ENCODE measurements around the gene OGFRL1.
A peak's percentile ranks its signal among the peaks of the same experiment; 100 is the strongest.

Gene OGFRL1

DNA sequence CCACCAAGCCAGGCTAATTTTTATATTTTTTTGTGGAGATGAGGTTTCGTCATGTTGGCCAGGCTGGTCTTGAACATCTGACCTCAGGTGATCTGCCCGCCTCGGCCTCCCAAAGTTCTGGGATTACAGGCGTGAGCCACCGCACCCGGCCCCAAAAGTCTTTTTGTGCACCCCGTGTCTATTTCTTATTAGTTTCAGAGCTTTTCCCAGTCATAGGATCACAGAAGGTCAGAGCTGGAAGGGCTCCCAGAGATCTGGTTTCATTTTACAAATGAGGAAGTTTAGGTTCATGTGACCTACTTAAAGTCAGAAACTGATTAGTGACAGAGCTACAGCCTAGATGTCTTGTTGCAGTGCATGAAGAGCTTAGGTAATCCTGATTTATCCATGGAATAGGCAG lies 1.6 kb upstream of the OGFRL1 start:
- peak; percentile 23 for DNase-seq

DNA sequence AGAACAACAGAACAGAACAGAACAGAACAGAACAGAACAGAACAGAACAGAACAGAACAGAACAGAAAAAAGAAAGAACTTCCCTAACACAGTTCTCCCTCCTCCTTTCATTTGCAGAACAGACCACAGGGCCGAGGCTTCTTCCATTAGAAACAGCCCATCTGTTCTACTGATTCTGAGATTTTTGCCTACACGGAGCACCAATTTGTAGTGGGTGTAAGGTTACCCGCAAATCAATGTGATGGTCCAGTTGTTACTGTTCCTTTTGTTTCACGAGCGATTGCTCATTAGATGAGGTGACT lies 734 bp upstream of the OGFRL1 start:
- DNase-seq = no peak

DNA sequence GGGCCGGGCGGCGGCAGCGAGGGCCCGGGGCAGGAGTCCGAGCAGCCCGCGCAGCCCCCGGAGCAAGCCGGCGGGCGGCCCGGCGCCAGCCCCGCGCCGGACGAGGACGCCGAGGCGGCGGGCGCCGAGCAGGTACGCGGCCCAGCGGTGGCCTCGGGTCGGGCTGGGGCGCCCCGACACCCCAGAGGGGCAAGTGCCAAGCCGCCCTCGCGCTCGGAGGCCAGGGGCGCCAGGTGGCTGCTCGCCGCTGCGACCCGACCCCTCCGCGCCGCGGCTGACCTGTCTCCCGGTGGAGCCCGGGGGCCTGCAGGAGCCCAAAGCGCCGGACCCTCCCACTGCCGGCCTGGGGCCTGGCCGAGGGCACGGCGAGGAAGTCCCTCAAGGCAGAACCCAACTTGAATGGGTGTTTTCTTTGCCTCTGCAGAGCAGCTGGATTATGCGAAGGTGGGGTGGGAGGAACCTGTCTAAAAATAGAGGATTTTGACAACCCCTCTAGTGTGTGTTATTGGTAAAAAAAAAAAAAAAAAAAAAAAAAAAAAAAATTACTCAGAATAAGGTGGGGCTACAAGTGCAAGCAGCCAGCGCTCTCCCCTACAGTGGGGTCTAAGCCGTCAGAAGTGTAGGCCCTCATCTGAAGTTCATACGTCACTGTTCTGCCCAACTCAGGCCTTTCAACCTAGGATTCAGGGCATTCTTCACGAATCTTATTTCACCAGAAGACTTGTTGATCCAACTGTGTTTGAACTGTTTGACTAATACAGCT lies 609 bp downstream of the OGFRL1 start:
- DNase-seq = peak; percentile 20

DNA sequence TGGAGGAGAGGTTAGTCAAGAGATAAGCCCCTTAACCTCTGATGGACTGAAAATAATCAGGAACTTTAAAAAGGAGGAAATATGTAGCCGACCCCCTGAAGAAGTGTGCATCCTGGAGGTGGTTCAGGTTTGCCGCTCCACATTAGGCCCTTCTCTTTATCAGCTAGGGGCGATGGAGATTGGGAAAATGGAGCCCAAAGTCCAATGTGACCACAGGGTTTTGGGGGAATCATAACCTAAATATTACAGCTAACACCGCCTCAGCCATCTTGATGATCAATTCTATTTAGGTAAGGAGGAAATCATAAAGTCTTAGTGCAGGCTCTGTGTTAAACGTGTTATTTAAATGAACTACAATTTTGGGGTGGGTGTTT lies 1.2 kb downstream of the OGFRL1 start:
- no peak for DNase-seq

DNA sequence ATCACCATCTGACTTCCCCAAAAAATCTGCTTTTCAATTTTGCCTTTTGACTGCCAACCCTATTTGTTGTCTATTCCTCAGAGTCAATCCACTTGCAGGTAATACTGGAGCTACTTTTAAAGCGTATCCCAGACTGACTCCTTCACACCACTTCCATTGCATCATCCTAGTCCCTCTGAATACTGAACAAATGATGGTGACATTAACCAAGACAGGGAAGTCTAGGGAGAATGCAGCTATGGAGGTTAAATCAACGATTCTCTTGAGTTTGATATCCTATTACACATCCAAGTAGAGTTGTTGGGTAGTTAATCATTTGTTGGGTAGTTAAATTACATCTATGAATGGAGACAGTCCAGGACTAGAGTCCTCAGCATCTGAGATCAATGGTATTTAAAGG lies 2.0 kb downstream of the OGFRL1 start:
- no peak for DNase-seq

DNA sequence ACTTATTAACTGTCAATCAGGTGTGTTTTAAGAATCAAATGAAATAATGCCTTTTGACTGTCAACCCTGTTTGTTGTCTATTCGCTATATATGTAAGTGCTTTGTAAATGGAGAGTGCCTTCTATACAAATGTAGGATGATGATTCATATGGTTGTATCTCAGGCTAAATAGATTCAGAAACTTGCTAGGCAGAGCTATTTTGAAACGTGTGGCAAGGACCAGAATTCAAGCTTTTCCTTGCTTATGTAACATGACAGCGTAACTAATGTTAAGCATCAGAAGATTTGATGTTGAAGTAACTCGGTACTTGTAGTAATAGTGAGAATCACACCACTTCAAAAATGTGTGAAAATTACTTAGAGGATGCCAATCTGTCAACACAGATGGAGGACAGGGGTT lies 3.4 kb downstream of the OGFRL1 start:
- DNase-seq = no peak

DNA sequence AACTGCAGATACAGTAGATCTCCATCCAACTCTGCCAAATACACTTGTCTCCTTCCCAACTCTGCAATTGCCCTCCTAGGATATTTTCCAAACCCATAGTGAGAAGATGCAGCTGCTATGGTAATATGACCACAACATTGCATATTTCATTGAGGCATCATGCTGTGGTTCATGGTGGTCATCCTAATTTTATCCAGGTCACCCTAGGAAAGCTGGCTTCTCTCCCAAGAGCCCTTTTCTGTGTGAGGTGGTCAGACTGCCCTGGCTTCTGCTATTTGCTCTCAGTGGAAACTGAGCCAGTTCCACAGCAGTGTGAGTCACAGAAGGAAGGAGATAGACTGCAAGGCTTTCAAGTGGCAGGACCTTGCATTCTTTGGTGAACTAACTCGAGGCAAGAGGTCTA lies 5.5 kb downstream of the OGFRL1 start:
- no peak for DNase-seq

DNA sequence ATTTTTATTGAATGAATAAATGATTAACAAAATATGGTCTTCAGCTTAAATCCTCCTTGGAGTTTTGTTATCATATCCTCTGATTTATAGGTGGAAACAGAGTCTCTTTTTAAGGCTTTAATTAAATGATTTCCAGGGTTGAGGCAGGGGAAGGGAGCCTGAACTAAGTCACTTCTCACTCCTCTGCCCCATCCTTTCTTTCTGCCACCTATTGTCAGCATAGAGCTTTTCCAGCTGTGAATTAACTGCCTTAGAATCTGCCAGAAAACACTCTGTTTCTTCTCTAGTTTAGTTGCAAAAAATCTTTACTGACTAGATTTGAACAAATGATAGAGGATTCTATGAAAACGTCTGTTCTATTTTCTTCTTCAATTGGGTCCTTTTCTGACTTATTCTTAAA lies 9.8 kb downstream of the OGFRL1 start:
- DNase-seq = no peak

DNA sequence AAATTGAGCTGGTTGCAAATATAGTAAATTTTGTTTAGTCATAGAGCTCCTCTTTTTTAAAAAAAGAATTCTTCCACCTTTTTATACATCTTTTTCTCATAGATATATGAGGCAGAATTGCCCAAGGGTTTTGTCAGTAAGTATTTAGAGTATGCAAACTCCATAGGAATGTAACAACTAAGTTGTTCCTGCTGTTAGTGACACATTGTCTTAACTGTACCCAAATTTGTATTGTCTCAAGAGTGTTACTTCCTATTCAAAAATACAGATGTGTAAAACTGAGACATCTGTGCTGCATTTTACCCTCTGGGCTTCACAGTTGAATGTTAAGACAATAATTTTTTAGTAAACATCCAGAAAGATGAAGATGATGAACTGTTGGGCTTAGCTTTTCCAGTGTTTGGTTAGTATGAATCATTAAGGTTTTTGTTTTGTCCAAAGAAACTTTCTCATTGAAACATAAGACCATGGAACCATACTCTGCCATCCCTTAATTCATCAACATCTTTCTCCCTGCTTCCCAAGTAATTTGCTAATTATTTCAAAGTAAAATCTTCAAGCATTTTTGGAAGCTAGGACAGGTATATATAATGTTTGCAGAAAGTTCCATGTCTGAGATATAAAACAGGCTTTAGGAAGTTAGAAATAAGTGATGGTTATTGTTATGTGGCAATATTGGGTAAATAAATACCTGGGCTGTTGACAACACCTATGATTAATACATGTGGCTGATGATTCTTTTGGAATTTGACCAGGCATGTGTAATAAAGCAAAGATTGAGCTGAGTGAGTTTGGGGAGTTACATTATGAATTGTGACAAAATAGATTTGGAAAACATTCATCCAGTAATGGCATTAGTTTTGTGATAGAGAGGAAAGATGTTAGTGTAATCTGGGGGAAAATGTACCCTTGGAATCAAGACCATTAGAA lies 11.2 kb downstream of the OGFRL1 start:
- no peak for DNase-seq

DNA sequence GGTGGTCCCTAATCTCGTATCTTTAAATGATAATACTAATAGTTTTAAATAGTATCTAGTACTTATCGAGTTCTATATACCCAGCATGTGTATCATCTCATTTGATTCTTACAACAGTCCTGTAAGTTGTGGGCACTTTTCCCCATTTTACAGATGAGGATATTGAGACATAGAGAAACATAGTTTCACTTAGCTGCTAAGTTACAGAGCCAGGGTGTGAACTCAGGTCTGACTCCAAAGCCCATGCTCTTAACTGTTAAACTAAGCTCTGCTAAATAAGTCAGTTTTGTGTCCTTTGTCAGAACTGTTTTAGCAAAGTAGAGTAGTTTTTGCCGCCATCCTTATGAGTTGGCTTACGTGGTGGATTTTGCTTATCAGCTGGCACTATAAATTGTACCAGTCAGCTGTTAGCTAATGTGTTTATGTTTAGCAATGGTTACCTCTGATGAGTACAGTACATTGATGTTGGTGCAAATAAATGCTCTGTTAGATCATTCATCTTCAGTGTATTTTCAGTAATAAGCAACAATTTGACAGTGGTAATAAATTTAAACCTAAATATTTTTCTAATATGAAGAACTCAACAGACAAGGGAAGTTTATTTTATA lies 12.1 kb downstream of the OGFRL1 start:
- no peak for DNase-seq

DNA sequence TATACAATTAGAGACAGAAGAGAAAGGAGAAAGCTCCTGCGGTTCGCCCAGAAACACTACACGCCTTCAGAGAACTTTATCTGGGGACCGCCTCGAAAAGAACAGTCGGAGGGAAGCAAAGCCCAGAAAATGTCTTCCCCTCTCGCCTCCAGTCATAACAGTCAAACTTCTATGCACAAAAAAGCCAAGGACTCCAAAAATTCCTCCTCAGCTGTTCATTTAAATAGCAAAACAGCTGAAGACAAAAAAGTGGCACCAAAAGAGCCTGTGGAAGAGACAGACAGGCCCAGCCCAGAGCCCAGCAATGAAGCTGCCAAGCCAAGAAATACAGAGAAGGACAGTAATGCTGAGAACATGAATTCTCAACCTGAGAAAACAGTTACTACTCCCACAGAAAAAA lies 12.9 kb downstream of the OGFRL1 start:
- DNase-seq = no peak

DNA sequence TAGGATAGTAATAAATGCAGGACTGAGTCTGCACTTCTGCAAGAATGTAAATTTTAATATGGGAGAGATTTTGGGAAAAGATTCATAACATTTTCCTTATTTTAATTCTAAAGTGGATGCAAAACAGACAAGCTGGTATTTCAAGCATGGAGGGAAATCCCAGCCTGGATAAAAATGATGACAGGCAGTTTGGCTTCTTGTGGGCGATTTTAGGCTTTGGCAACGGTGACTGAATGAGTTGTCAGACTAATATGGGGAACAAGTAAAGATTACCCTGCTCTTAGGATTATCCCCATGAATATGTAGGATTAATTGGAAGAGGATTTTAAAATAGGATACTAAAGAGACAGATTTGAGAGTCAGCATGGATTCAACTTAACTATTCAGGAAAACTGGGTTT lies 21.0 kb downstream of the OGFRL1 start:
- no peak for DNase-seq

DNA sequence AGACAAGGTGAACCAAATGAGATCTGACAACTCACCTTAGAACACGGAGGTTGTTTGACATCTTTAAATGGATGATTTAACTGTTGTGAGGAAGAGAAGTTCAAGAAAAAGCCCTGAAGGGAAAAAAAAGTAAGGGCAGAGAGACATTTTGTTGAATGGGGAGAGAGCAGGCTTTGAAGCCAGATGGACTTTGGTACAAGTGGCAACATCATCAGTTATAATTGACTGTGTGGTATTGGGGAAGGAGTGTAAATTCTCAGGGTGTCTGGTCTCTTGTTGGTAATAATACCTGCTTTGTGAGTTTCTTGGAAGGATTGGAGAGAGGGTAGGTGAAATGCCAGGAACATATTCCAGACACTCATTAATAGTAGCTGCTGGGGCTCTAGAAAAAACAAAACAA lies 21.6 kb downstream of the OGFRL1 start:
- no peak for DNase-seq

DNA sequence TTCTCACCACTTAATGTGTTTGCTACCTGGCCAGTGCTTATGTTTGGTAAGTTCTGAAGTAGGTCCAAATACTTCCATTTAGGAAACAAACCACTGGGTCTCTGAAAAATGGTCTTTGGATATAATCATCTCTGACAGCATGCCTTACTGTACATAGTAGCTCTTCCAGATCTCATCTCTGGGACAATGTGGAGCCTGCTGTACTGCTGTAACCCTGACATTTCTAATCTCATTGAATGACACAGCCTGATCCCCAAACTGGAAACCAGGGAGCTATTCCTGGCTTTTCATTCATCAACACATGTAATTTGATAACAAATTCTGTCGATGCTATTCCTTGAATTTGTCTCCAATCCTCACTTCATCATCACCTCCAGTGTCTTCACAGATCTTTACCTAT lies 23.5 kb downstream of the OGFRL1 start:
- no peak for DNase-seq

DNA sequence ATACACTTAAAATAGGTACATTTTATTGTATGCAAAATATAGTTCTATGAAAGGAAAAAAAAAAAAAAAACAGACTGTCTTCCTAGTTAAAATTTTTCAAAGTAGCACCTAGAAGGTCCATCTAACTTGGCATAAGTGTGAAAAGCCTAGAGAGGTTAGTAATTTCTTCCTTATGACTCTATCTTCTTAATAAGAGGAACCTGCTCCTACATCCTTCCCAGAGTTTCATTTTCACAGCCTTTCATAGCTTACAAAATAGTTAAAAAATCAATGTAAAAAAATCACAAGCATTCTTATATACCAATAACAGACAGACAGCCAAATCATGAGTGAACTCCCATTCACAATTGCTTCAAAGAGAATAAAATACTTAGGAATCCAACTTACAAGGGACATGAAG lies 28.8 kb downstream of the OGFRL1 start:
- DNase-seq = no peak

DNA sequence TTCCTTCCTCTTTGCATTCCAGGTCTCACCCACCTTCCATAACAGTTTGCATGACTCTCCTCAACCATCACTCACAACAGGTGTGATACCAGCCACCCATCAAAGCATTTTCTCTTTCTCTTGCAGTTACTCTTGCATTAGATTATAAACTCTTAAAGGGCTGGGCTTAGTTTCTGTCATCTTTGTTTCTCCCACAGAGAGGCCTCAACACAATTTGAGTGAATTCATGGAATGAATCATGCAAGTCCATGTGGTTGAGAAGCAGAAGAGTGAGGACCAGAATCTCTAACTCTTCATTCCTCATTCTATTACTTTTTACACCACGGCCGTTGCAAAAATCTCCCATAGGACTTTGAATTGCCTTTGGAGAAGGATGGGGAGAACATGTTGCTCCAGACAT lies 31.4 kb downstream of the OGFRL1 start:
- no peak for DNase-seq

DNA sequence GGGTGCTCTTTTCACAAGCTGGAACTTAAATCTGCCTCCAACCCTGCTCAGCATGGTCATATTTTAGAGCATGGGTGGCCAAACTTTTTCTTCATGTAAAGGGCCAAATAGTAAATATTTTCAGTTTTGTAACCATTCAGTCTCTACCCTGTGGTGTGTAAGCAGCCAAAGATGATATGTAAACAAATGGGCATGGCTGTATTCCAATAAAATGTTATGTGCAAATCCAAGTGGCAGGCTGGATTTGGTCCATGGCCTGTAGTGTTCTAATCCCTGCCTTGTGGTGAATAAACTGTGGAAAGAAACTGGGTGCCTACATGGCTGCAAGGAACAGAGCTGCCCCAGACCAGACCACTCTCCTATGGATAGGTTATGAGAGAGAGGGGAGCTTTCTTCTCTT lies 32.7 kb downstream of the OGFRL1 start:
- DNase-seq = no peak

DNA sequence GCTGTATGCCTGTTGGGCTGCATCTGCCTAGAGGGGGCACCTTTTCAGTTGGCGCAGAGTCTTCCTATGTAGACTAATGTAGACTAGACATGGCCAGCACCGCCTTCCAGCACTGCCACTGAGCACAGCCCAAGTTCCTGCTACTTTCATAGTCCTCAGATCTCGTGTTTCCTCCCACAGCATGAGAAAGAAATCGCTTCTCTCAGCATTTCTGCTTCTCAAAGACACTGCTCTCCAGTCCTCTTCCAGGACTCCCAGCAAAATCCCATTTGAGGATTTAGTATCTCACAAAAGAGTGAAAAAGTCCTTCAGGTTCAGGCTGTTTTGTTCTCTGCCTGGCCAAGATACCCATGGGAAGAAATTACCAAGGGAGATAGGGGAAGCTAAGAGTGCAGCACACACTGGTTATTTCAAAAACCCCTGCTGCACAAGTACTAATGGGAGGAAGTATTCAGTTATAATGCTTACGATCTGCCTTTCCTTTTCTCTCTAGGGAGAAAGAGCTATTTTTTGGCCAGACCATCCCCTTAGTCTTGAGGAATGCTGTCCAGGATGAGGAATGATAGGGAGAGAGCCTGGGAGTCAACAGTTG lies 35.7 kb downstream of the OGFRL1 start:
- no peak for DNase-seq

DNA sequence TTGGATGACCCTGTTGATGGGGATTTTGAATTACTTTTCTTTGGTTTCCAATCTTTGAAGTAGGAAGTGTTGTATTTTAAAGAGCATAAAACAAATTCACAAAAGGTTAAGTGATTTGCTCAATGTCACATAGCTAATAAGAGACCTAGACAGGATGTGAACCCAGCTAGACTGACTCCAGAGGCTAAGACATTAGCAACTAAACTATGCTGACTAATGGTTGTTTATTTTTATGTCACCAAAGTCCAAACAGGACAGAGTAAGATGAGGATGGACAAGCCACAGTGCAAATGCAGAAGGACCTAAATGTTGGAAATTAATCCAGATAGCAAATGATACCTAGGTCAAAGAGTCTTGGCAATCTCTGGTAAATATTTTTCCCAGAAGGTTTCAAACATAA lies 38.0 kb downstream of the OGFRL1 start:
- no peak for DNase-seq

DNA sequence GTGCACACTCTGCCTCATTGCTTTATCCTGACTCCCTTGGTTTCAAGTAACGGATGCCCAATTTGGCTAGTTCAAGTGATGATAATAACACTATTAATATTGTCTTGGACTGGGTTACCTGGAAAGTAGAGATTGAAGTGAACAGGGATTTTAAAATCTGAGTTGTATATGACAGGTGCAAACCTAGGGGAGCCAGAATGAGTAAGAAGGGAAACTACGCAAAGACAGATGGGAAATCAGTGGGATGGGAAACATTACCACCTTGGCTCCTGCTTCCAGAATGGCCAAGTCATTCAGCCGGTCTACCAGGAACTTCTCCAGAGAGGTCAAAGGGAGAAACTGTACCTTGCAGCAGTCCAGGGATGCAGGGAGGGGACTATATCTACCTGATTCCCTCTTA lies 41.9 kb downstream of the OGFRL1 start:
- no peak for DNase-seq

DNA sequence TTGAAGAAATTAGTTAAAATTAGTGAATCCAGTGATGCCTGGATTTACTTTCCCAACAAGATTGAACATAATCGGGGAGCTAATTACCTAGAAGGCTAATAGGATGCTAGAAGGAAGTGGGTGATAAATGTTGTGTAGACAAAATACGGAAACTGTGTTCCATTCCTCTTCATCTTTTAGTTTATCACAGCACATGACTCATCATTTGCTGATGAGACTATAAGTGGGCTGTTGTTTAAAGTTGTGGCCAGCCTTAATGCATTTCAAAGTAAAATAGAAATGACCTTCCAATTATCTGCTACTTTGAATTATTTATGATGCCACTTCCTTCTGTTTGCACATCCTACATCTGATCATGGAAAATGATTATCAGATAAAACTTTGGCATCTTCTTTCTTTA lies 43.4 kb downstream of the OGFRL1 start:
- DNase-seq = no peak

DNA sequence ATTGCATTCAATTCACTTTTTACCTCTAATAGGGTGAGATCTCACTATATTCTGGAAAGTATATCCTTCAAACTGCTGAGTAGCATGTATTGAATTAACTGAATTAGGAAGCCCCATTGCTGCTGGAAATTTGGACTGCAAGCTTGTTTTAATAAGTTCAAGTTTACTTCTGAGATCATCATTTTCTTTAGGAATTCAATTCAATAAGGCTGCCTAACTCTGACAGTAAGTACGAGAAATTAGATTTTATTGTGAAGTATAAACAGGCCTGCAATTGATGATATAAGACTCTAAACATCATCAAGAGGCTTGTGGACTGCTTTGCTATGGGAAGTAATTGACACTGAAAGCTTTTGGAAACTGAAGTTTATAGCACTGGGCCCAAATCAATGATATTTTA lies 44.4 kb downstream of the OGFRL1 start:
- DNase-seq = no peak

DNA sequence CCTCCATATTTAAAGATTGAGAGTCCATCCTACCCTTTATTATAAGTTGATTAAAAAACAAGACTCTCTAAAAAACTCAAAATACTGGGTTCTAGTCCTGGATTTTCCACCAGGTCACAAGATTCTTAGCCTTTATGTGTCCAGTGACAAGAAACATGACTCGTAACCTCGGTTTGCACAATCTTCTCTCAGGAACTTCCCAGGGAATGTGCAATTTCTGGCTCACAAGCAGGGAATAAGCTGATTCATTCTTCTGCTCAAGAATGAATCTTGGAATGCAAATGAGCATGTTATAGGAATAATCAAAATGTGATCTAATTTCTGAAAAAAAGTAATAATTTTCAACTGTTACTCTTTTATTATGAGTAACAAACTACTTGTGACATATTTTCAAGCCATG lies 45.1 kb downstream of the OGFRL1 start:
- DNase-seq = no peak

DNA sequence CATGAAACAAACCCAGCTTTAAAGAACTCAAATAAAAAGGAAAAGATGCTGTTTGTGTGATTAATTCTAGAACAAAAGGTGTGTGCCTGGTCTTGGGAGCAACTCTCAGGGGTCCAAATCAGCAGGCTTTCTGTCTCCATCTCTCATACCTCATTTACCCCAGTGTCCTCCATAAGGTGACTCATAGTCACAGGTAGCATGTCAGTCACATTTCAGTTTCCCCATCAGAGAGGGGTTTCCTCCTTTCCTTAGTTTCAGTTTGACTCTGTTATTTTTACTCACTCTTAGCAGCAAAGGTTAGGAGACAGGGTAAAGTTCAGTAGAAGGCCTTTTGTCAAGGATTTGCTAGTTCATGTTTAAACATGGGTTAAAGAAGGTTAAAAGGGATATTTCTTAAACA lies 46.2 kb downstream of the OGFRL1 start:
- DNase-seq = no peak
